ENCODE results near the gene SOWAHD. TPM values are rescaled to one million over a fixed set of nuclear protein-coding genes. Genes with fewer than 3 reads are reported as not detected.

Gene SOWAHD
- total RNA-seq, 4 donors from 2014 or later = 0.72 to 1.1 (median 0.79) TPM; not detected in 1

GRCh38 chrX:119775517-119776238, 17.3 kb downstream of the SOWAHD start:
- DNase-seq (ENCODE audit: low spot score) (no peak), ATAC-seq (ENCODE audit: low FRiP score) (peak; percentile 28)
- no peak for TF ChIP-seq CTCF (IDR thresholded peaks at IDR 0.05)

GRCh38 chrX:119778829-119779228, 20.4 kb downstream of the SOWAHD start:
- no peak for ATAC-seq (ENCODE audit: low FRiP score)
- no peak for TF ChIP-seq CTCF (IDR thresholded peaks at IDR 0.05)
- DNase-seq (ENCODE audit: low spot score) = no peak

- DNase-seq (ENCODE audit: low spot score) = no peak
- no peak for ATAC-seq (ENCODE audit: low FRiP score)
- TF ChIP-seq CTCF (IDR thresholded peaks at IDR 0.05) = no peak
These were observed 24.6 kb downstream of the SOWAHD start for GRCh38 chrX:119783026-119783425.

- DNase-seq (ENCODE audit: low spot score) (no peak), ATAC-seq (ENCODE audit: low FRiP score) (no peak)
- TF ChIP-seq CTCF (IDR thresholded peaks at IDR 0.05) = no peak
These were observed 26.5 kb downstream of the SOWAHD start for GRCh38 chrX:119784747-119785446.

GRCh38 chrX:119790977-119791436, 32.6 kb downstream of the SOWAHD start:
- ATAC-seq (ENCODE audit: low FRiP score) = peak; percentile 32
- no peak for DNase-seq (ENCODE audit: low spot score)
- TF ChIP-seq CTCF (IDR thresholded peaks at IDR 0.05) = no peak

GRCh38 chrX:119791437-119792231, 33.2 kb downstream of the SOWAHD start, which contains the start of gene RPL39:
Gene RPL39, minus strand, starts transcription at chrX:119791630. Its CDS starts 54 bp downstream, at chrX:119791576.
- DNase-seq (ENCODE audit: low spot score) (peak; percentile 26), ATAC-seq (ENCODE audit: low FRiP score) (peak; percentile 93)
- TF ChIP-seq CTCF (IDR thresholded peaks at IDR 0.05) = no peak

All from omental fat pad (tissue), 4 donors.